Pons (tissue), 1 donor: ENCODE measurements around the gene C16orf74.

Experiments used
- DNase-seq: peaks from one replicate; pipeline ENCODE4 v3.0.0-alpha.2; 2016; ENCODE audit warnings: low spot score

The C16orf74 gene

GRCh38 chr16:85749771-85750145 lies 1.1 kb downstream of the C16orf74 start:
- no peak for DNase-seq

- DNase-seq = no peak
Observed at GRCh38 chr16:85746460-85747215, 4.3 kb downstream of the C16orf74 start.

DNA sequence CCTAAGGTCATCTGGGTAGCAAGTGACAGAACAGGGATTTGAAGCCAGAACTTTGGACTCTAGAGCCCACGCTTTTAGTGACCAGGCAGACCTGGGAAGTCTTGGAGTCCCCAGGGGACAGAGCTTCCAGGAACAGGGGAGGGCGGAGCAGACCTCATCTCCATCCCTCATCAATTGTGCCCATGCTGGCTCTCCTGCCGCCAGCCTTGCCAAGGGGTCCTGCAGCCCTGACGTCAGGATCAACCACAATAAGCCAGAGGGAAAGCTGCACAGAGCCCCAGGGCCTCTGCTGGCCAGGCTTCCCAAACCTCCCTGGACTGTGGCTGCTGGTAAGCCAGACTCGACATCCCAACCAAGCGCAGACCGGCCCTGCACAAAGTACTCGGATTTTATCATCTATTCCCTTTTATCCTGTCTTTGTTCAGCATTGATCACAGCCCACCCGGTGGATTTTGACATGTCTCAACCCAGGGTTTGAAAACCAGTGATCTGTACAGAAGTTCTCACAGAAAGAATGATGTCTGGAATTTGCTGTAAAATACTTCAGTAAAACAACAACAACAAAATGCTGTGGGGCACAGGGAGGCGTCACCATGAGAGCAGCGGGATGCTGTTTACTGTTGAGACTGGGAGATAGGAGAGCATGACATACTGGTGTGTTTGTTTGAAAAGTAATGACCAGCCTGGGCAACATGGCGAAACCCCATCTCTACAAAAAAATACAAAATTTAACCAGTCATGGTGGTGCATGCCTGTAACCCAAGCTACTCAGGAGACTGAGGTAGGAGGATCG lies 11.8 kb downstream of the C16orf74 start:
- DNase-seq = no peak

GRCh38 chr16:85736921-85737320 lies 14.0 kb downstream of the C16orf74 start:
- no peak for DNase-seq

GRCh38 chr16:85735946-85736345 lies 14.9 kb downstream of the C16orf74 start:
- no peak for DNase-seq

DNA sequence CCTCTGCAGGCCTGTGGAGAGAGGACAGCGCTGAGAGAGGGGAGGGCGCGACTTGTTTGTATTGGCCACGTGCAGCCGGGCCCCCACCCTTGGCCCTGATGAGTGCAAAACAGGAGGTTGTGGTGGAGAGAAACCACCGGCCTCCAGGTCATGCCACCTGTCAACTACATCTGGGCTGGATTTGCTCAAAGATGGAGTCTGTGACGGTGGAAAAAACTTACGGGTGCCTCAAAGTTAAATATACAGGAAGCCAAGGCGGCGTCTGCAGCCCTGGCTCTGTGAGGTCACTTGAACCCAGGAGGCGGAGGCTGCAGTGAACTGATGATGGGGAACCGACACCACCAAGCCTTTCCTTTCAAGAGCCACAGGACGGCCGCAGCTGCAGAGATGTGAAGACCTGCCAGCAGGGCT lies 15.7 kb downstream of the C16orf74 start:
- DNase-seq = no peak

GRCh38 chr16:85734311-85735017 lies 16.4 kb downstream of the C16orf74 start:
- no peak for DNase-seq

- DNase-seq = no peak
Observed at GRCh38 chr16:85733839-85734170, 17.1 kb downstream of the C16orf74 start.

GRCh38 chr16:85733155-85733838 lies 17.6 kb downstream of the C16orf74 start:
- DNase-seq = no peak

DNA sequence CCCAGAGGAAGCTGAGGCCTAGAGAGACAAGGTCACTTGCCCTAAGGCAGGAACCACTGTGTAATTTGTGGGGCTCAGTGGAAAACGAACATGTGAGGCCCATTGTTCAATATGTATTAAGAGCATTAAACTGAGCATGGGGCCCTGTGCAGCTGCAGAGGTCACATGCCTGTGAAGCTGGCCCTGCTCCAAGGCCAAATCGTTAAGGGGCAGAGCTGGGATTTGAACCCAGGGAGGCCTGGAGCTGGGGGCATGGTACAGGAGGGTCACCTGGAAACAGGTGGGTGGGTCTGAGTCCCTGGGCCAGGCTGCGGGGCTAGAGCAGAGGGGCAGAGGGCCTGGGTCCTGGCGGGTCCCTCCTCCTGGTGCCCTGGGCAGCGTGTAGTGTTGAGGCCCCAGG lies 19.7 kb downstream of the C16orf74 start:
- no peak for DNase-seq

- no peak for DNase-seq
Observed at GRCh38 chr16:85730186-85730465, 20.8 kb downstream of the C16orf74 start.

DNA sequence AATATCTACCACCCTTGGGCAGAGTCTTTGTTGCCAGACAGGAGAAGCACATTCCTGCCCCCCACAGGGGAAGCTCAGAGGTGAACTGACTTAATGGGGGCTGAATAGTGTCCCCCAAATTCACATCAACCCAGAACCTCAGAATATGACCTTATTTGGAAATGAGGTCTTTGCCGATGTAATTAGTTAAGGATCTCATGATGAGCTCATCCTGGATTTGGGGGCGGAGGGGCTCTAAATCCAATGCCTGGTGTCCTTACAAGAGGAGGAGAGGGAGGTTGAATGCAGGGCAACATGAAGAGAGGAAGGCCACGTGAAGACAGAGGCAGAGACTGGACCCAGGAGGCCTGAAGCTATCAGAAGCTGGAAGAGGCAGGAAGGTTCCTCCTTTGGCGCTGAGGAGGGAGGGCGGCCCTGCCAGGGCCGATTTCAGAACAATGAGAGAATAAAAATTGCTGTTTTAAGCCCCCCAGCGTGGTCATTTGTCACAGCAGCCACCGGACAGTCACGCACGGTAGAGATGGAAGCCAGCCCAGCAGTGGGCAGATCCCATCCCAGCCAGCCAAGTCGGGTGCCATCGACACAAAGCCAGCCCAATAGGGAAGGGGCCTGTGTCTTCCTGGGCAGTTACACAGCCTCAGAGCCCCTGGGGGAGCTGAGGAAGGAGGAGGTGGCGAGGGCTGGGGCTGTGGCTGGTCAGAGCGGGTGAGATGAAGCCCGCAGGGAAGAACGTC lies 21.3 kb downstream of the C16orf74 start:
- DNase-seq = no peak

DNA sequence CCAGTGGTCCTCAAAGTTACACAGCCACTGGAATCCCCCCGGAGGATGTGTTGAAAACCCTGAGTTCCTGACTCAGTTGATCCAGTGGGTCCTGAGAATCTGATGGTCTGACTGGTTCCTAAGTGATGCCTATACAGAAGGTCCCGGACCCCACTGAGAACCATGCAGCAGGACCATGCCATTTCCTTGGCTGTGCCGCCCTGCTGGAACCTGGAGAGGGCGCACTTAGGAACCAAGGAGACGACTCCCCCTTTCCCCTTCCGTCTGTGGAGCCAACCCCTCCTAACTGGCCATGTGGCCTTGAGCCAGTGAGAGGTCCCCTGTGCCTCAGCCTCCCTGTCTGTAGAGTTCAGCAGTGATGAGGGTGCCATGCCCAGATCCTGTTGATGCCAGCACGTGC lies 22.0 kb downstream of the C16orf74 start:
- DNase-seq = no peak

- DNase-seq = no peak
Observed at GRCh38 chr16:85724936-85725335, 26.0 kb downstream of the C16orf74 start.

DNA sequence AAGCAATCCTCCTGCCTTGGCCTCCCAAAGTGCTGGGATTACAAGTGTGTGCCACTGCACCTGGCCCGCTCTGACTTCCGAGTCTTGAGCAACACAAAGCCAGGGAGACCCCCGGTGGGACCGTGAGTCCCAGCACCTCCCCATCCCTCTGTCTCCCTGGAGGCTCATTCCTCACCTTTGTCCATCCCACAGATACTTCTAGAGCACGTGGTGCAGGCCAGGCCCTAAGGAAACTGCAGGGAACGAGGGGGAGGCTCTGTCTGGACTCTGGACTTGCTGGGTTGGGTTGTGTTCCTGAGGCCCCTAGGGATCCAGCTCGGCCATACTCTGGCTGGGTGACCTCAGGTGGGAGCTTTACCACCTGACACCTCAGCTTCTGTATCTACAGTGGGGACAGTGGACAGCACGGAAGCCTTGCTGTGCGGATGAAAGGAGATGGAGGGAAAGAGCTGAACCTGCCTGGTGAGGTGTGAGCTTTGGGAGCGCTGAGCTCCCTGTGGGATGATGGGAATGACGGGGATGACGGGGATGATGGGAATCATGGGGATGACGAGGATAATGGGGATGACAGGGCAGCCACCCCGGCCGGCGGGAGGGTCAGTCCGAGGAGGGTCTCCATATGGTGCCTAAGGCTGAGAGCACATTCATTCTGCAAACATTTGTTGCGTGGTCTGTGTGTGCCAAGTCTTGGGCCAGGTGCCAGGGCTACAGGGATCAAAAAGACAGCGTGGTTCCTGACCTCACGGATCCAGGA lies 26.6 kb downstream of the C16orf74 start:
- no peak for DNase-seq

DNA sequence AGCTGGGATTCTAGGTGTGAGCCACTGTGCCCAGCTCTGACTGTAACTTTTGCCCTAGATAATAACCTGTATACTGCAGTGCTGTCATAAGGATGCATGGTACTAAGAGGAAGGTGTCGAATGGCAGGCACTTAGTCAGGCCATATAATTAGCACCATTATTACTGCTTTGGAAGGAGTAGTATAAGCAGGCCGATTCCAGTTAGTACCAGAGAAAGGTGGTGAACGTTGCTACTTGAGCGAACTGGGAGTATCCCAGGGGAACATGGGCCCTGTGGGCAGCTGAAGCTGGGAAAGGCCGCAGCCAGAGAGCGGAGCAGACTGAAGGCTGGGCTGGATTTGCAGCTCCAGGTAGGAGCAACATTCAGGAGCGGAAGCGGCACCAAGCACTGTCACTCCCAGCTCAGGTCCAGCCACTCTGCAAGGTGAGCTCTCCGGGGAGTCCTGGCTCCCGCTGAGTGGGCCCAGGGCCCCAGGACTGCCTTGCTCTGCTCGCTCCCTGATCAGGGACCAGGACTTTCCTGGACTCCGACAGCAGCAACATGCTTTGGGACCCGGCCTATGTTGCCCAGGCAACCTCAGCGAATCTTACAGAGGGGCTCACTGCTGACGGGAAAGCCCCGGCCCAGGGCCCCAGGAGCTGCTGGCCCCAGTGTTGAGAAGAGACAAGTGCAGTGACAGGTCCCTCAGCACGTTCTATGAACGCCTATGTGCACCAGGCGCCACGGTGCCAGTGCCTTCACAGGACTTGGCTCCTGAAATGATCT lies 28.6 kb downstream of the C16orf74 start:
- DNase-seq = no peak

GRCh38 chr16:85720302-85720637 lies 30.6 kb downstream of the C16orf74 start:
- DNase-seq = no peak

GRCh38 chr16:85719605-85720301 lies 31.1 kb downstream of the C16orf74 start:
- DNase-seq = no peak

DNA sequence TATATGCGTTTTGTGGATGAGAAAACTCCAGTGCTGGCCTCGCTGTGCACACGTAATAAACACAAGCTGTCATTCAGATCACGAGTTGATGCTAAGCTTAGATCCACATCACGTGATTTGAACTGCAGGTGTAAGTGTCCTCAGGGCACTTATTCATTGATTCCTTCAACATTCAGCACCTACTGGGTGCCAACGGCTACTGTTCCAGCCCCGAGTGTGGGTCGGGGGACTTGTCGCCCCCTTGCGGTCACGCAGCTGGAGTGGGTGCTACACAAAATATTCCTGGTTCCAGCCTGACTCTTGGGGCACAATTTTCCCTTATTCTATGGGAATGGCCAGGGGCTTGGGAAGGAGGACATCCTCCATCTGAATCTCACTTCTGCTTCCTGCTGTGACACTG lies 32.2 kb downstream of the C16orf74 start:
- DNase-seq = no peak

- DNase-seq = no peak
Observed at GRCh38 chr16:85718153-85718477, 32.8 kb downstream of the C16orf74 start.
